PC-3 (cell line): ENCODE results near the gene NUBPL. TPM values are rescaled to one million over a fixed set of nuclear protein-coding genes. Genes with fewer than 3 reads are reported as not detected.

Experiments used
- ATAC-seq: fragments of 200-7000 bp; cut with Tn5 transposase; 2 replicates; pipeline ENCODE4 v1.9.1; 2020; ENCODE audit warnings: mild to moderate bottlenecking, moderate library complexity
- BruUV-seq: library from RNA; stranded (reverse); fragments of 400-500 nt; replicated peaks from 2 replicates; lab custom pipeline; 2021; lab: Mats Ljungman, UMichigan
- CTCF ChIA-PET: fragments of 300-600 bp; sonication (Branson Sonifier 250); formaldehyde crosslinking; loops from one replicate; lab custom pipeline; 2022; ENCODE audit warnings: antibody characterized with exemption; lab: Charles Lee
- POLR2A ChIA-PET: fragments of 300-600 bp; sonication (Branson Sonifier 250); formaldehyde crosslinking; loops from one replicate; lab custom pipeline; 2022; ENCODE audit warnings: antibody characterized with exemption; ENCODE audit not compliant: unreplicated experiment; lab: Charles Lee
- DNase-seq: peaks from one replicate; pipeline ENCODE4 v3.0.0-alpha.2; 2015
- H2AFZ ChIP-seq: fragments of 300-600 bp; sonication (generic); 2 replicates; pipeline ENCODE4 v1.6.0; 2016; ENCODE audit warnings: antibody characterized with exemption, low read length
- H3F3A ChIP-seq: fragments of 300-600 bp; sonication (generic); one replicate; pipeline ENCODE4 v1.6.0; 2017; ENCODE audit warnings: antibody characterized with exemption, low read length, control low read depth, mild to moderate bottlenecking; ENCODE audit not compliant: unreplicated experiment
- H3K27ac ChIP-seq: fragments of 300-600 bp; sonication (generic); 2 replicates; pipeline ENCODE4 v1.5.1; 2016; ENCODE audit warnings: mild to moderate bottlenecking, low read length
- H3K27me3 ChIP-seq: fragments of 300-600 bp; sonication (generic); 2 replicates; pipeline ENCODE4 v1.6.1; 2016; ENCODE audit warnings: low read length, mixed read lengths
- H3K36me3 ChIP-seq: fragments of 300-600 bp; sonication (generic); 2 replicates; pipeline ENCODE4 v1.6.1; 2016; ENCODE audit warnings: low read depth, mixed run types, low read length, mixed read lengths
- H3K4me1 ChIP-seq: fragments of 300-600 bp; sonication (generic); 2 replicates; pipeline ENCODE4 v1.5.1; 2016; ENCODE audit warnings: low read length; ENCODE audit not compliant: insufficient read depth
- H3K4me2 ChIP-seq: fragments of 300-600 bp; sonication (generic); 2 replicates; pipeline ENCODE4 v1.6.0; 2016; ENCODE audit warnings: low read length
- H3K4me3 ChIP-seq: fragments of 300-600 bp; sonication (generic); 2 replicates; pipeline ENCODE4 v1.5.1; 2016; ENCODE audit warnings: mild to moderate bottlenecking, low read length, mixed read lengths
- H3K79me2 ChIP-seq: fragments of 300-600 bp; sonication (generic); 2 replicates; pipeline ENCODE4 v1.6.1; 2017; ENCODE audit warnings: low read length, mixed read lengths
- H3K9ac ChIP-seq: fragments of 300-600 bp; sonication (generic); 2 replicates; pipeline ENCODE4 v1.6.0; 2016; ENCODE audit warnings: mild to moderate bottlenecking, low read length
- H3K9me2 ChIP-seq: fragments of 300-600 bp; sonication (generic); replicated peaks from 2 replicates; pipeline ENCODE4 v1.6.1; 2016; ENCODE audit warnings: mixed run types, low read length, mixed read lengths
- H3K9me3 ChIP-seq: fragments of 300-600 bp; sonication (generic); 2 replicates; pipeline ENCODE4 v1.6.1; 2016; ENCODE audit warnings: low read length, mixed read lengths
- H4K20me1 ChIP-seq: fragments of 300-600 bp; sonication (generic); 2 replicates; pipeline ENCODE4 v1.6.1; 2016; ENCODE audit warnings: low read length, mixed read lengths
- CTCF ChIP-seq: fragments of 300-600 bp; sonication (generic); conservative IDR thresholded peaks from 2 replicates; pipeline ENCODE4 v1.5.1; 2017; ENCODE audit warnings: antibody characterized with exemption, low read depth, mild to moderate bottlenecking, low read length
- EZH2 ChIP-seq: fragments of 300-600 bp; sonication (generic); IDR thresholded peaks from one replicate; pipeline ENCODE4 v1.6.1; 2017; ENCODE audit warnings: antibody characterized with exemption, mild to moderate bottlenecking, low read length; ENCODE audit not compliant: unreplicated experiment
- EZH2phosphoT487 ChIP-seq: fragments of 300-600 bp; sonication (generic); IDR thresholded peaks from 2 replicates; pipeline ENCODE4 v1.6.1; 2018; ENCODE audit warnings: mild to moderate bottlenecking, antibody characterized with exemption, low read length, borderline replicate concordance
- intact Hi-C: fragments of 100-400 bp; cut with micrococcal nuclease; formaldehyde crosslinking; loops from 2 replicates; pipeline ENCODE4 v1.9.0; 2023
- total RNA-seq: library from RNA; depleted of rRNA; stranded (reverse); fragments of >200 nt; gene quantifications from 2 replicates; pipeline ENCODE4 v1.2.3, GENCODE V29; 2014

Gene NUBPL
- total RNA-seq, 1 experiment from 2014 or later: 14.9 TPM

- Histone ChIP-seq H3K4me2 (no peak overlapping the region), H3K79me2 (no peaks in the 10 kb centered on the region), H3K4me1 (no peaks in the 10 kb centered on the region), H3K9me3 (no peaks in the 10 kb centered on the region), H3K27ac (no peak overlapping the region), H3F3A (no peaks in the 10 kb centered on the region), H3K9me2 (no peaks in the 10 kb centered on the region), H2AFZ (no peak overlapping the region), H3K9ac (no peak overlapping the region), H3K36me3 (no peaks in the 10 kb centered on the region), H3K27me3 (no peaks in the 10 kb centered on the region), H3K4me3 (no peak overlapping the region), H4K20me1 (no peaks in the 10 kb centered on the region)
- intact Hi-C loops: loop anchor here (10.0 kb wide), 1 partner anchor 217 kb away; no protein-coding TSS in a partner anchor
- no peak for TF ChIP-seq CTCF
- no TSS peak for BruUV-seq
- CTCF ChIA-PET: no interaction called here
- DNase-seq (no peak), ATAC-seq (no peak)
- POLR2A ChIA-PET: no interaction called here
Measured at GRCh38 chr14:31677630-31678029, 116.4 kb downstream of the NUBPL start.

- Histone ChIP-seq H3K4me2 (no peak overlapping the region), H3K9ac (no peak overlapping the region), H3K27me3 (no peaks in the 10 kb centered on the region), H2AFZ (no peak overlapping the region), H3K4me3 (no peak overlapping the region), H3K79me2 (no peaks in the 10 kb centered on the region), H3F3A (no peaks in the 10 kb centered on the region), H4K20me1 (no peaks in the 10 kb centered on the region), H3K27ac (no peak overlapping the region), H3K9me2 (no peaks in the 10 kb centered on the region), H3K9me3 (no peaks in the 10 kb centered on the region), H3K36me3 (no peaks in the 10 kb centered on the region), H3K4me1 (no peaks in the 10 kb centered on the region)
- TF ChIP-seq CTCF: no peak
- no peak for TF ChIP-seq EZH2phosphoT487
- TF ChIP-seq EZH2: no peak
- ChIA-PET CTCF (no interaction called here), POLR2A (no interaction called here)
- no TSS peak for BruUV-seq
- no peak for ATAC-seq
- intact Hi-C loops: loop anchor here (10.0 kb wide), 1 partner anchor 216 kb away; no protein-coding TSS in a partner anchor
- DNase-seq: no peak
Measured at GRCh38 chr14:31678421-31679249, 117.4 kb downstream of the NUBPL start.

GRCh38 chr14:31682768-31683167 lies 121.6 kb downstream of the NUBPL start:
- H3K36me3 ChIP-seq: no peaks in the 10 kb centered on the region
- ChIA-PET POLR2A (no interaction called here), CTCF (no interaction called here)
- DNase-seq (no peak), ATAC-seq (no peak)
- H4K20me1 ChIP-seq: no peaks in the 10 kb centered on the region
- no peak overlapping the region for H3K4me2 ChIP-seq
- no peak overlapping the region for H3K27ac ChIP-seq
- no peaks in the 10 kb centered on the region for H3F3A ChIP-seq
- H3K79me2 ChIP-seq: no peaks in the 10 kb centered on the region
- intact Hi-C loops: no loop called here
- no peaks in the 10 kb centered on the region for H3K27me3 ChIP-seq
- no peak overlapping the region for H2AFZ ChIP-seq
- no TSS peak for BruUV-seq
- H3K9me2 ChIP-seq: no peaks in the 10 kb centered on the region
- TF ChIP-seq EZH2 (no peak), CTCF (no peak), EZH2phosphoT487 (no peak)
- no peak overlapping the region for H3K4me3 ChIP-seq
- H3K9ac ChIP-seq: no peak overlapping the region
- H3K4me1 ChIP-seq: no peaks in the 10 kb centered on the region
- no peaks in the 10 kb centered on the region for H3K9me3 ChIP-seq
